ENCODE results near the gene FALEC.

The FALEC gene

GRCh38 chr1:150548632-150549495, 33.3 kb downstream of the FALEC start, which contains the start of gene ADAMTSL4:
Gene ADAMTSL4 (plus strand): TSS chr1:150549408. CDS start chr1:150552289, 2,881 bp downstream.
- peak within 1 kb of the TSS; percentile 79 to 86 (median 84) for H3K4me3 Mint-ChIP-seq
- H3K9me3 Mint-ChIP-seq = no peaks in the 10 kb centered on the region
- peak in 1 of 3 experiments; percentile 31 for TF ChIP-seq CTCF (IDR thresholded peaks at IDR 0.05; ENCODE audit: unreplicated experiment in 3 of 3)

GRCh38 chr1:150549496-150550221, 34.1 kb downstream of the FALEC start:
- no peaks in the 10 kb centered on the region for H3K36me3 Mint-ChIP-seq (ENCODE audit: low read depth)
- peaks cover 19% of the 10 kb centered on the region for H3K4me1 Mint-ChIP-seq
- H3K27me3 Mint-ChIP-seq (ENCODE audit: low read depth) = peaks cover 11% of the 10 kb centered on the region
- H3K4me3 Mint-ChIP-seq = peak overlapping the region; percentile 79 to 83 (median 81)
- peak overlapping the region in 2 of 3 experiments; percentile 50 to 66 for H3K27ac Mint-ChIP-seq
- no peak for TF ChIP-seq CTCF (IDR thresholded peaks at IDR 0.05; ENCODE audit: unreplicated experiment in 3 of 3)
- no peaks in the 10 kb centered on the region for H3K9me3 Mint-ChIP-seq

More at GRCh38 chr1:150548632-150549495, 33.3 kb downstream of the FALEC start, which contains the start of gene ADAMTSL4:
- peak within 1 kb of the TSS in 2 of 3 experiments; percentile 66 to 73 for H3K27ac Mint-ChIP-seq
- H3K4me1 Mint-ChIP-seq = peaks cover 19% of the 10 kb centered on the region
- H3K27me3 Mint-ChIP-seq (ENCODE audit: low read depth) = peaks cover 11% of the 10 kb centered on the region
- H3K36me3 Mint-ChIP-seq (ENCODE audit: low read depth) = no peaks in the 10 kb centered on the region

- no peak for TF ChIP-seq CTCF (IDR thresholded peaks at IDR 0.05; ENCODE audit: unreplicated experiment in 3 of 3)
- Mint-ChIP-seq H3K4me3 (peak overlapping the region; percentile 62 to 83 (median 79)), H3K9me3 (no peaks in the 10 kb centered on the region)
Measured at GRCh38 chr1:150550222-150551050, 34.9 kb downstream of the FALEC start.

GRCh38 chr1:150551051-150551783, 35.7 kb downstream of the FALEC start:
- Mint-ChIP-seq H3K27me3 (ENCODE audit: low read depth) (peaks cover 6% of the 10 kb centered on the region), H3K4me3 (peak overlapping the region; percentile 48 to 61 (median 50)), H3K27ac (peak overlapping the region; percentile 12 to 66 (median 26)), H3K4me1 (peaks cover 23% of the 10 kb centered on the region), H3K36me3 (ENCODE audit: low read depth) (no peaks in the 10 kb centered on the region), H3K9me3 (no peaks in the 10 kb centered on the region)
- TF ChIP-seq CTCF (IDR thresholded peaks at IDR 0.05; ENCODE audit: unreplicated experiment in 3 of 3) = no peak

More at GRCh38 chr1:150550222-150551050, 34.9 kb downstream of the FALEC start:
- Mint-ChIP-seq H3K4me1 (peaks cover 19% of the 10 kb centered on the region), H3K27ac (peak overlapping the region in 2 of 3 experiments; percentile 12 to 66), H3K27me3 (ENCODE audit: low read depth) (peaks cover 10% of the 10 kb centered on the region), H3K36me3 (ENCODE audit: low read depth) (no peaks in the 10 kb centered on the region)

GRCh38 chr1:150551784-150552127, 36.2 kb downstream of the FALEC start:
- H3K36me3 Mint-ChIP-seq (ENCODE audit: low read depth) = no peaks in the 10 kb centered on the region
- peak overlapping the region in 1 of 3 experiments; percentile 80 for H3K27ac Mint-ChIP-seq
- H3K9me3 Mint-ChIP-seq = no peaks in the 10 kb centered on the region
- peaks cover 23% of the 10 kb centered on the region for H3K4me1 Mint-ChIP-seq
- peaks cover under 1% of the 10 kb centered on the region for H3K27me3 Mint-ChIP-seq (ENCODE audit: low read depth)
- TF ChIP-seq CTCF (IDR thresholded peaks at IDR 0.05; ENCODE audit: unreplicated experiment in 3 of 3) = no peak
- H3K4me3 Mint-ChIP-seq = no peak overlapping the region

All from nephron (organoid).